Measurements from ENCODE around the gene ERICH2. TPM values are rescaled to one million over a fixed set of nuclear protein-coding genes. Genes with fewer than 3 reads are reported as not detected.

The ERICH2 gene
- total and polyA plus RNA-seq, 8 donors: 0.49 to 3.6 (median 1.2) TPM

DNA sequence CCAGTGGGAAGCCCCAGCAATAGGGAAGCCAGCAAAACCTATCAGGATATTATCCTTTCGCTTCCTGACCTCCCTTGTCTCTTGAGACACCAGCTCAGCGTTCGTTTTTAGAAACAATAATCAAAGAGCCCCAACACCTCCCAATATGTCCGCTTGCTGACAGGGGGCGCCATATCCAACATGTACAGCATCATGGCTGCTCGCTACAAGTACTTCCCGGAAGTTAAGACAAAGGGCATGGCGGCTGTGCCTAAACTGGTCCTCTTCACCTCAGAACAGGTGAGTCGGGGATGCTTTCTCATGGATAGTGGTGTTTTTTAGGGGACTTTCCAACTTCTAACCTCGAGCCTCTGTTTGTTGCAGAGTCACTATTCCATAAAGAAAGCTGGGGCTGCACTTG lies 75.2 kb downstream of the ERICH2 start:
- intact Hi-C loops (cut with DNase I): no loop called here
- FAIRE-seq (no peak), DNase-seq (no peak), ATAC-seq (no peak)
- TF ChIP-seq CTCF (IDR thresholded peaks at IDR 0.05): no peak
- no peak overlapping the region for H3K27ac ChIP-seq
- no peaks in the 10 kb centered on the region for H3K9me3 ChIP-seq
- no peak overlapping the region for H3K4me3 ChIP-seq
- 79 to 82% methylated on average over 10 of the region's 10 CpGs for WGBS, 2 donors
- H3K36me3 ChIP-seq: no peaks in the 10 kb centered on the region
- no peaks in the 10 kb centered on the region for H3K4me1 ChIP-seq
- no peaks in the 10 kb centered on the region for H3K27me3 ChIP-seq

GRCh38 chr2:170846314-170846713 lies 76.1 kb downstream of the ERICH2 start:
- FAIRE-seq (no peak), ATAC-seq (no peak), DNase-seq (no peak)
- Histone ChIP-seq H3K4me3 (no peak overlapping the region), H3K27me3 (no peaks in the 10 kb centered on the region), H3K36me3 (no peaks in the 10 kb centered on the region), H3K4me1 (no peaks in the 10 kb centered on the region), H3K9me3 (no peaks in the 10 kb centered on the region), H3K27ac (no peak overlapping the region)
- intact Hi-C loops (cut with DNase I): no loop called here
- TF ChIP-seq CTCF (IDR thresholded peaks at IDR 0.05): no peak

- no peaks in the 10 kb centered on the region for H3K4me1 ChIP-seq
- H3K27ac ChIP-seq: no peak overlapping the region
- no peak for ATAC-seq
- H3K4me3 ChIP-seq: no peak overlapping the region
- FAIRE-seq: no peak
- TF ChIP-seq CTCF (IDR thresholded peaks at IDR 0.05): no peak
- no peak for DNase-seq
- WGBS, 2 donors: 85 to 88% methylated on average over 4 of the region's 4 CpGs
- no peaks in the 10 kb centered on the region for H3K36me3 ChIP-seq
- no peaks in the 10 kb centered on the region for H3K27me3 ChIP-seq
- intact Hi-C loops (cut with DNase I): no loop called here
- no peaks in the 10 kb centered on the region for H3K9me3 ChIP-seq
Measured at GRCh38 chr2:170847716-170848115, 77.5 kb downstream of the ERICH2 start.

Other genes with a start within 250 kb of the ERICH2 start
- 1 to 10 TPM in 2 of 6 donors, under 1 TPM in 3, not detected in 1; 0.08 to 2.1 (median 0.28) TPM for gene SP5, start 55.0 kb upstream of the ERICH2 start, total RNA-seq
- gene SP5, start 55.0 kb upstream of the ERICH2 start, polyA plus RNA-seq: under 1 TPM; 0.23 to 0.96 TPM
- gene GAD1, start 46.5 kb downstream of the ERICH2 start, total RNA-seq: 1 to 10 TPM in 1 of 6 donors, under 1 TPM in 5; 0.17 to 1.0 (median 0.31) TPM
- under 1 TPM; 0.73 to 0.84 TPM for gene GAD1, start 46.5 kb downstream of the ERICH2 start, polyA plus RNA-seq
- gene GORASP2, start 158.9 kb downstream of the ERICH2 start, total RNA-seq: 10 to 100 TPM; 35.8 to 52.4 (median 45.8) TPM
- 10 to 100 TPM; 22.6 to 31.4 TPM for gene GORASP2, start 158.9 kb downstream of the ERICH2 start, polyA plus RNA-seq